GM18519 (cell line): ENCODE measurements around the gene CHAC1.
A peak's percentile ranks its signal among the peaks of the same experiment; 100 is the strongest.

Source experiments
- ATAC-seq: cut with Tn5 transposase; IDR thresholded peaks from one replicate; pipeline ENCODE4 v1.9.1; 2021; ENCODE audit warnings: mild to moderate bottlenecking, moderate library complexity; ENCODE audit not compliant: unreplicated experiment, low FRiP score

CHAC1 gene

GRCh38 chr15:40952901-40953712 is at the start of gene CHAC1:
TSS of gene CHAC1 (plus strand) at chr15:40953471. CDS start at chr15:40953584, 113 bp downstream.
- ATAC-seq, result peak; percentile 92

GRCh38 chr15:40904552-40905201 is 48.6 kb upstream of the CHAC1 start:
- no peak for ATAC-seq

- ATAC-seq, result no peak
These were observed 46.9 kb upstream of the CHAC1 start for GRCh38 chr15:40906091-40906990.

- ATAC-seq, result no peak
These were observed 46.1 kb upstream of the CHAC1 start for GRCh38 chr15:40906991-40907802.

- no peak for ATAC-seq
These were observed 45.2 kb upstream of the CHAC1 start for GRCh38 chr15:40908095-40908494.

GRCh38 chr15:40909662-40910630 is 43.3 kb upstream of the CHAC1 start:
- ATAC-seq, result no peak

- ATAC-seq, result no peak
These were observed 42.1 kb upstream of the CHAC1 start for GRCh38 chr15:40911141-40911540.

- no peak for ATAC-seq
These were observed 41.6 kb upstream of the CHAC1 start for GRCh38 chr15:40911693-40912092.

- no peak for ATAC-seq
These were observed 40.8 kb upstream of the CHAC1 start for GRCh38 chr15:40912478-40912877.

- no peak for ATAC-seq
These were observed 39.3 kb upstream of the CHAC1 start for GRCh38 chr15:40914013-40914412.

- no peak for ATAC-seq
These were observed 38.8 kb upstream of the CHAC1 start for GRCh38 chr15:40914486-40914885.

- no peak for ATAC-seq
These were observed 38.1 kb upstream of the CHAC1 start for GRCh38 chr15:40915116-40915661.

GRCh38 chr15:40915679-40916078 is 37.6 kb upstream of the CHAC1 start:
- no peak for ATAC-seq

- no peak for ATAC-seq
These were observed 35.7 kb upstream of the CHAC1 start for GRCh38 chr15:40917585-40917984.

- ATAC-seq, result no peak
These were observed 35.0 kb upstream of the CHAC1 start for GRCh38 chr15:40918146-40918798.

GRCh38 chr15:40918799-40919392 is 34.4 kb upstream of the CHAC1 start:
- ATAC-seq, result no peak

GRCh38 chr15:40921949-40922607 is 31.2 kb upstream of the CHAC1 start:
- ATAC-seq, result no peak
